ENCODE data around the gene LITAFD.

LITAFD gene

DNA sequence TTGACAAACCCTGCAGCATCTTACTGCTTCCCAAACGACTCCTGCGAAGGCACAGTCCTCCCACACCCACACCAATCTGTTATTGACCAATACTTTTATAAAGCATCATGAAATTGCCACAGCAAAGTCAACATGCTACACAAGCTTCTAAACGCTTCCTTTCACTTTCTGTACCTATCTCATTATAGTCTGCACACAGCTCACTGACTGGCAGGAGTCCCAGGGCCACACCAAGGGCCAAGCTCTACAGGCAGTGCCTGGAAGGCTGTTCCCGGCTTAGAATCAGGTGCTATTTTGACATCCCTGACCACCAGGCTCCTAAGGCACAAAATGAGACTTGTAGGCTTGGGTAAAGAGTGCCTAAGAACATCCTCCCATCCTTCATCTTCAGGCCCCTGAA lies 42.1 kb downstream of the LITAFD start:
- DNase-seq = no peak

DNA sequence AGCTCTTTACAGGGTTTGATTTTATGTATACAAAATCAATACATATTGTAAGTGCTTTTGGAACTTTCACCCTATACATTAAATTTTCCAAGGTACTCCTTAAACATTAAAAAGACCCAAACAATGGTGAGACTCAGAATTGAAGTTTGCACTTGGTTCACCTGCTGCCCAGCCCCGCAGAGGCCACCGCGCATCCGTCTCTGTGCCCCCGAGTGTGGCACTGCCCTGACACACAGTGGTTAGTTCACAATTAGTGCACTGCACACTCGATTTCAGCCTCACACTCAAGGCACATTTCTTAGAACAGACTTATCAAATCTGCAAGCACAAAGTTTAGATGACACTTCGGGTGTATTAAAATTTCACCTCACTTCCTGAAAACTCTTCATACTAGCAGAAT lies 43.3 kb downstream of the LITAFD start:
- DNase-seq = no peak

DNA sequence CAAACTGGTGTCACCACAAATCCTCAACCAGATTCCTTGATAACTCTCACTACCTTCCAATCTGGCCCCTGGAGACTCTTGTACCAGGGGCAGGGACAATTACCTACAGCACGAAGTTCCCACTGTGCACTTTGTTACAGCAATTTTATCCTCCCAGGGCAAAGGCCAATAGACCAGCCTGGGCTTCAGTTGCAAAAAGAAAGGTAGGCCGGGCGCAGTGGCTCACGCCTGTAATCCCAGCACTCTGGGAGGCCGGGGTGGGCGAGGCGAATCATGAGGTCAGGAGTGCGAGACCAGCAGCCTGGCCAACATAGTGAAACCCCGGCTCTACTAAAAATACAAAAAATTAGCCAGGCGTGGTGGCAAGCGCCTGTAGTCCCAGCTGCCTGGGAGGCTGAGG lies 44.7 kb downstream of the LITAFD start:
- DNase-seq = no peak

DNA sequence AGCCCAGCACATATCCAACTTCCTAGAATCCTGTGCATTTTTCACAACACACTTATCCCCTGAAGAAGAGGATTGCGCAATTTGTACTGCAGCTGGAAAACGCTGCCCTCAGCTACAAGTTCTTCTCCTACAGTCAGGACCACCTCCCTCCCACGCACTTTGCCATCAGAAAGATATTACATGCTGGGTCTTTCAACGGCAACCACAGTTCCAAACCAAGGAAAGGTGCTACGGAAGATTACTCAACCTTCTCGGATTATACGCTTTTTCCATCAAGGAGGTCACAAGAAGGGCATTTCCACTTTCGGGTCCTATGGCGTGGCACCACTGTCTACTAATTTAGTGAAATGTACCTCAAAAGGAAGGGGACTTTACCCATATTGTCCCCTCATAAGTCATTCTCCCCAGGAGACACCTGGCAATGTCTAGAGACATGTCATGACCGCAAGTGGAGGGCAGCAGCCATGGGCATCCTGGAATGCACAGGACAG lies 46.4 kb downstream of the LITAFD start:
- no peak for DNase-seq

DNA sequence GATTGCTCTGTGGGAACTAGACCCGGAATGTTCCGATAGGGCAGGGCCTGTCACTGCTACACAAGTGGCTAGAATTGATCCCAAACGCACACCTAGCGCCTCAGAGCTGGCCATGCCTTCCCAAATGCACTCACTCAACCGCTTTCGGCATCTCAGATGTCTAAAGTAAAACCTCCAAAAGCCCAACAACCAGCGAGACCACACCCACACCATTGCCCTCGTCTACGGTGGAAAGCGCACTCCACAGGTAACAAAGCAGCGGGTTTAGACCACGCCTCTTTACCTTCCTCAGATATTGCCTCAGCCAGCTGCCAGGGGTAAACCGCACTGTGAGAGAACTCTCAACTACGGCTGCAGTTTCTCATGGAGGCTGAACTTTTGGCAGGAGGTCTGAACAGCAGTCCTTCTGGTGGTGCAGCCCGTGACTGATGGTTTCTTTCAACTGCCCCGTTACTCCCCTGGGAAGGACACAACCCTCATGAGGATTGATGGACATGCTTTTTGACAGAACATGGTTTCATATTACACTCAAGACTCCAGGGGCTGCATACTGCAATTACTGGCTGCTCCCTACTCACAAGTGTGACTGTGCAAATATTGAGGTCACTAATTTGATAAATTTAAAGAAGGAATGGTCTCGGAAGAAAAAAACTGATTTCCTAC lies 47.1 kb downstream of the LITAFD start:
- no peak for DNase-seq

DNA sequence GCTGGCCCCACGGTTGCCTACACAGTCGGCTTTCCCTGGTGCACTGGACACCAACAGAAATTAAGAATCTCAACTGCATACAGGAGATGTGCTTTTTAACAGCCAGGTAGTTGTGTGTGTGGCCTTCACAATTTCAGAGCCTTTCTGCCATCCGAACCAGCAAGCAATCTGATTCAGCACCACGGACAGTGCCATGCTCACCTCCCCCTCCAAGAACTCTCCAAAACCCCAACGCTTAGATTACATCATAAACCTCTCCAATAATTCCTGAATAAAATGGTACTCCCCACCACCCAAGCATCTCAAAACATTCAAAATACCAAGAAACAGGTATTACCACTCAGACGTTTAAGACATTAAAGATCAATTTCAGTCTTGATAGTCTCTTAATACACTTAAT lies 49.7 kb downstream of the LITAFD start:
- DNase-seq = peak; percentile 49

DNA sequence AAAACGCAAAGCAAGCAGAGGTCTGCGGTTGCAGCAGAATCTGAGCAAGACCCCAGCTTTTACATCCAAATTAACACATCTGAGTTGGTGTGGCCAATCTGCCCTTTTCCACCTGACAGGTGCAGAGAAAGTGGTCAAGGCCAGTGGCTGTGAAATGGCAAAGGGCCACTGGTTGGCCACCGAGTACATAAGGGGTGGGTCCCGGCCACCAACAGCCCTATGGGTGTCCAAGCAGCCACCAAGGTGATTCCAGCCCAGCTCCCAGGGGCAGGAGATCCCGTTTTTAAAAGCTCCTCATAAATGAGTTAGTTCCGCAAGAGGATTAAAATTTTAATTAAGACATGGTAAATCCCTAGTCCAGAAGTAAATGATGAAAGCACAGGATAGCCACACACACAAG lies 52.5 kb downstream of the LITAFD start:
- DNase-seq = no peak
